Keratinocyte (primary cell): Measurements from ENCODE around the gene LENG1.

Experiments used
- CTCF ChIP-seq, 3 experiments: IDR thresholded peaks in 1 of 3; conservative IDR thresholded peaks in 1 of 3; optimal IDR thresholded peaks in 1 of 3; 2 replicates in 2 of 3; 3 replicates in 1 of 3; pipeline versions ENCODE3 to v1.5.1; 2011; ENCODE audit warnings: low read length in 3 of 3, mild to moderate bottlenecking in 3 of 3, moderate library complexity in 2 of 3, control low read depth in 1 of 3, inconsistent platforms in 1 of 3; ENCODE audit not compliant: insufficient read depth in 2 of 3; ENCODE audit errors: extremely low read depth in 1 of 3
- EZH2 ChIP-seq: IDR thresholded peaks from one replicate; pipeline ENCODE4 v1.6.1; 2012; ENCODE audit warnings: inconsistent platforms, mild to moderate bottlenecking, low read length, moderate library complexity

DNA sequence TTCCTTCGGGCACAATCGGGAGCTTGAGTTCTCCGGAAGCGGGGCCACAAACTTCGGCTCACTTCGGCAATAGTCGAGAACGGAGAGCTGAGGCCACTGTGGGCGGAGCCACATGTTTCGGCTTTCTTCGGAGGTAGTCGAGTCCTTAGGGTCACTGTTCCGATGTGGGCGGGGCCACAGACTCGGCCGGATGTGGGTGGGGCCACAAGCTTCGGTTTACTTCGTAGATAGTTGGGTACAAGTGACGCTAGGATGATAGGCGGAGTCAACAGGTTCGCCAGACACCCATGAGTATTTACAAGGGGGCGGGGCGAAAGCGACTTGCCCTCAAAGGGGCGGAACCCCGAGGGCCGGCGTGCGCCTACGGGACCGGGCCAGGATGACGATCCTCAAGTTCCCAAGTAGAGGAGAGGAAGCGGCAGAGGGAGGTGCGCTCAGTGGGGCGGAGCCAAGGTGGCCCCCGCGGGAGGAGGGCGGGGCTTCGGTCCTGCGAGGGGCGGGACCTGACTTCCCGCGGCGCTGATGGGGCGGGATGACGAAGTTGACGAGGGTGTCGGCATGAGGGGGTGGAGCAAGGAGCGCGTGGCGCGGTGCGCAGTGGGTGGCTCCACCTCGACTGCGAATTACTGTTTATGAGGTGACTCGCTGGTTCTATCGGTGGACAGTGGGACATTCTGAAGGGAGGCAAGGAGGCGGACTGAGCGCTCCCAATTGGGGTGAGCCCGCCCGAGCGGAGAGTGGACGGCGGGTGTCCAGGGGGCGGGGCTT lies 30.4 kb upstream of the LENG1 start:
- TF ChIP-seq CTCF (optimal IDR thresholded peaks at IDR 0.05 in 1 of 3, IDR thresholded peaks at IDR 0.05 in 1 of 3, conservative IDR thresholded peaks at IDR 0.05 in 1 of 3; ENCODE audit: extremely low read depth in 1 of 3, insufficient read depth in 2 of 3, low read length in 3 of 3) (no peak), EZH2 (no peak)
